ENCODE data around the gene TRAPPC13.

GRCh38 chr5:65640240-65640639, 15.4 kb downstream of the TRAPPC13 start:
- TF ChIP-seq GZF1 (CRISPR knock-in tag; IDR thresholded peaks at IDR 0.05), result no peak
- TF ChIP-seq TIGD3 (CRISPR knock-in tag; IDR thresholded peaks at IDR 0.05; ENCODE audit: borderline replicate concordance), result no peak
- no peak for TF ChIP-seq HMGXB4 (CRISPR knock-in tag; IDR thresholded peaks at IDR 0.05; ENCODE audit: borderline replicate concordance in 1 of 2, low read depth in 1 of 2)
- TF ChIP-seq CTCF (CRISPR knock-in tag; IDR thresholded peaks at IDR 0.05), result no peak
- TF ChIP-seq RBFOX2 (IDR thresholded peaks at IDR 0.05; ENCODE audit: low read depth, low read length), result no peak
- no peak for TF ChIP-seq TOE1 (CRISPR knock-in tag; IDR thresholded peaks at IDR 0.05)
- no peak for TF ChIP-seq SRSF9 (IDR thresholded peaks at IDR 0.05; ENCODE audit: borderline replicate concordance, insufficient read depth, low read depth, low read length, poor library complexity, severe bottlenecking)
- no peak for TF ChIP-seq ZBTB20 (CRISPR knock-in tag; IDR thresholded peaks at IDR 0.05; ENCODE audit: borderline replicate concordance, low read depth)
